Measurements from ENCODE around the gene HS6ST2.

GRCh38 chrX:132986556-132986955, 28.1 kb upstream of the HS6ST2 start:
- TF ChIP-seq CTCF (IDR thresholded peaks at IDR 0.05; ENCODE audit: low read depth, low read length, missing input control) (no peak), FOXA2 (IDR thresholded peaks at IDR 0.05) (no peak), REST (IDR thresholded peaks at IDR 0.05) (no peak), RAD21 (IDR thresholded peaks at IDR 0.05) (no peak), EGR1 (IDR thresholded peaks at IDR 0.05; ENCODE audit: low read depth in 2 of 2) (no peak), SP1 (IDR thresholded peaks at IDR 0.05) (no peak), RXRA (IDR thresholded peaks at IDR 0.05) (no peak)
